Prostate gland (tissue), 2 donors: ENCODE measurements around the gene ZNF155.
"Not testable (repeated sequence)": the region's sequence is repeated elsewhere in the genome, so short reads cannot be mapped to it uniquely, and the experiment has no call there.

Experiments used
- CTCF ChIP-seq, 4 experiments: fragments of 200-600 bp in 2 of 4; fragments of 450-650 bp in 2 of 4; sonication (generic) in 2 of 4; IDR thresholded peaks; 1 replicate in 3 of 4; 2 replicates in 1 of 4; pipeline ENCODE4 v1.5.1; 2016 to 2019; ENCODE audit warnings: antibody characterized with exemption in 4 of 4, mild to moderate bottlenecking in 2 of 4, moderate library complexity in 2 of 4
- POLR2A ChIP-seq: fragments of 450-650 bp; IDR thresholded peaks from one replicate; pipeline ENCODE4 v1.6.1; 2016; ENCODE audit warnings: antibody characterized with exemption, mild to moderate bottlenecking
- POLR2AphosphoS5 ChIP-seq: sonication (generic); formaldehyde crosslinking; IDR thresholded peaks from one replicate; pipeline ENCODE4 v1.6.1; 2017; ENCODE audit warnings: antibody characterized with exemption

- TF ChIP-seq CTCF (IDR thresholded peaks at IDR 0.05); POLR2A; POLR2AphosphoS5: not testable (repeated sequence)
Observed at GRCh38 chr19:43947412-43947811, 36.6 kb upstream of the ZNF155 start.
